Posterior cingulate gyrus (tissue), 11 donors: ENCODE results near the gene TMEM45B.

Experiments used
- DNase-seq, 10 donors: peaks; one replicate each; pipeline versions ENCODE4 v3.0.0 to v3.0.0-alpha.2; 2020 to 2021; ENCODE audit warnings: mixed read lengths in 3 of 10
- intact Hi-C: fragments of 100-400 bp; cut with DNase I; formaldehyde crosslinking; loops from one replicate; pipeline ENCODE4 v1.15.1; 2023

The TMEM45B gene

GRCh38 chr11:129895126-129896041, 79.7 kb downstream of the TMEM45B start, which contains the start of gene NFRKB:
TSS of gene NFRKB (minus strand) at chr11:129895578. CDS start at chr11:129892849, 2,729 bp downstream.
- DNase-seq, result peak; percentile 71 to 98 (median 87)
- intact Hi-C loops, result loop anchor here (10.0 kb wide), 1 partner anchor 109 kb away; the partner anchor contains the start of gene PRDM10

- DNase-seq, result peak in 1 of 10 donors; percentile 21
Observed at GRCh38 chr11:129896062-129896461, 80.4 kb downstream of the TMEM45B start.

GRCh38 chr11:129905402-129905801, 89.8 kb downstream of the TMEM45B start:
- intact Hi-C loops, result no loop called here

More at GRCh38 chr11:129896062-129896461, 80.4 kb downstream of the TMEM45B start:
- intact Hi-C loops, result loop anchor here (10.0 kb wide), 1 partner anchor 109 kb away; the partner anchor contains the start of gene PRDM10

More at GRCh38 chr11:129905402-129905801, 89.8 kb downstream of the TMEM45B start:
- no peak for DNase-seq
